Psoas muscle (tissue), 8 donors: Measurements from ENCODE around the gene ACTA1. TPM values are rescaled to one million over a fixed set of nuclear protein-coding genes. Genes with fewer than 3 reads are reported as not detected.
"Not testable (repeated sequence)": the region's sequence is repeated elsewhere in the genome, so short reads cannot be mapped to it uniquely, and the experiment has no call there.

Experiments
- ATAC-seq, 4 donors: fragments of 200-7000 bp; cut with Tn5 transposase; one replicate each; pipeline ENCODE4 v1.9.1; 2020; ENCODE audit warnings: moderate library complexity in 3 of 4, mild to moderate bottlenecking in 2 of 4
- DNase-seq, 2 donors: peaks; one replicate each; pipeline ENCODE4 v3.0.0-alpha.2; 2020
- H3K27ac ChIP-seq: fragments of 200-600 bp; one replicate; pipeline ENCODE4 v1.8.0; 2022
- H3K27me3 ChIP-seq, 3 donors: fragments of 200-600 bp in 1 of 3; one replicate each; pipeline versions ENCODE4 v1.6.1 to v1.8.0; 2013 to 2022; ENCODE audit warnings: low read length in 2 of 3, mild to moderate bottlenecking in 2 of 3, moderate library complexity in 1 of 3; ENCODE audit not compliant: insufficient read depth in 3 of 3
- H3K36me3 ChIP-seq, 2 donors: fragments of 200-600 bp in 1 of 2; one replicate each; pipeline versions ENCODE4 v1.6.1 to v1.8.0; 2013 to 2022; ENCODE audit warnings: low read depth in 1 of 2, mild to moderate bottlenecking in 1 of 2, moderate library complexity in 1 of 2; ENCODE audit not compliant: insufficient read depth in 1 of 2
- H3K4me1 ChIP-seq: fragments of 200-600 bp; one replicate; pipeline ENCODE4 v1.8.0; 2022
- H3K4me3 ChIP-seq: fragments of 200-600 bp; one replicate; pipeline ENCODE4 v1.8.0; 2022; ENCODE audit warnings: mild to moderate bottlenecking
- H3K9me3 ChIP-seq: fragments of 200-600 bp; one replicate; pipeline ENCODE4 v1.8.0; 2022
- WGBS, 3 donors: extraction: QIAGEN DNeasy Blood & Tissue Kit; methylation state at CpG; one replicate each; pipeline versions ENCODE4 v1.1.6 to v1.1.7; 2013; 5-methylcytosine and 5-hydroxymethylcytosine counted together
- intact Hi-C, 2 donors: fragments of 100-400 bp; cut with DNase I; formaldehyde crosslinking; loops; one replicate each; pipeline versions ENCODE4 v1.11.0 to v1.14.2; 2022
- polyA plus RNA-seq, 3 donors: library from polyadenylated mRNA; stranded (reverse); fragments of 200-250 nt; gene quantifications; one replicate each; pipeline ENCODE4 v1.2.3, GENCODE V29; 2013
- total RNA-seq, 4 donors: library from RNA; stranded (reverse); fragmentation: NEBNext Ultra II Directional in 2 of 4; extraction: Animal tissue kit (Norgen Biotek cat#: 25700) in 2 of 4; gene quantifications; one replicate each; pipeline versions ENCODE4 v1.2.1 to v1.2.4, GENCODE V29; 2021 to 2023
- TF ChIP-seq, protein P1 (sequence below): fragments of 200-600 bp; IDR thresholded peaks from one replicate; pipeline ENCODE4 v1.8.0; 2022; ENCODE audit warnings: antibody characterized with exemption
- donor health status: healthy with polysubstance abuse.
- donor health status: DM: no; HTN: no; CAD: no; lungs with moderate emphysema.
- donor health status: Bipolar disorder and iron deficiency.
- donor health status: healthy.
- donor health status: DM: yes; HTN: yes; CAD: no.
- donor health status: DM: no; HTN: no; CAD: no.
- donor health status: DM: no; HTN: no; CAD: no.
- donor health status: DM: yes; HTN: yes; CAD: no.

ACTA1 gene
- total and polyA plus RNA-seq, 7 donors = 8,109 to 28,566 (median 17,090) TPM

DNA sequence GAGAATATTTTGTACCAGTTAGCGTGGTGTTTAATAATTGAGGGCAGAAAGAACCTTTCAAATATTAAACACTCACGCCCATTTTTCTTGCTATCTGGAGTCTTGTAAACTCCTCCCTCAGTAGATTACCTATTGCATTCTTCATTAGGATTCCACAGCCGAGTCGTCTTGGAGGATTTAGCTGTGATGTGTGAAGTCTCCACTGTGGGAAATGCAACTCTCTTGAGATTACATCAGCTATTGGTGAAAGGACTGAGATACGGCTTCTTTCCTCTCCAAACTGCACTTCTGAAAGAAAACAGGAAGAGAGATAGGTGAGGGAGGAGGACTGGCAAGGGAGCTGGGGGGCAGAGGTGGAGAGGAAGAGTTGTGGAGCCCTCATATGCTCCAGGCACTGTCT, 36.1 kb downstream of the ACTA1 start:
- Histone ChIP-seq H3K9me3 (no peaks in the 10 kb centered on the region), H3K27ac (no peak overlapping the region), H3K27me3 (no peaks in the 10 kb centered on the region), H3K36me3 (no peaks in the 10 kb centered on the region), H3K4me1 (no peaks in the 10 kb centered on the region), H3K4me3 (no peak overlapping the region)
- WGBS, 3 donors = 53 to 62% (median 54%) methylated on average over 5 of the region's 5 CpGs
- no peak for ATAC-seq
- TF ChIP-seq, protein P1, sequence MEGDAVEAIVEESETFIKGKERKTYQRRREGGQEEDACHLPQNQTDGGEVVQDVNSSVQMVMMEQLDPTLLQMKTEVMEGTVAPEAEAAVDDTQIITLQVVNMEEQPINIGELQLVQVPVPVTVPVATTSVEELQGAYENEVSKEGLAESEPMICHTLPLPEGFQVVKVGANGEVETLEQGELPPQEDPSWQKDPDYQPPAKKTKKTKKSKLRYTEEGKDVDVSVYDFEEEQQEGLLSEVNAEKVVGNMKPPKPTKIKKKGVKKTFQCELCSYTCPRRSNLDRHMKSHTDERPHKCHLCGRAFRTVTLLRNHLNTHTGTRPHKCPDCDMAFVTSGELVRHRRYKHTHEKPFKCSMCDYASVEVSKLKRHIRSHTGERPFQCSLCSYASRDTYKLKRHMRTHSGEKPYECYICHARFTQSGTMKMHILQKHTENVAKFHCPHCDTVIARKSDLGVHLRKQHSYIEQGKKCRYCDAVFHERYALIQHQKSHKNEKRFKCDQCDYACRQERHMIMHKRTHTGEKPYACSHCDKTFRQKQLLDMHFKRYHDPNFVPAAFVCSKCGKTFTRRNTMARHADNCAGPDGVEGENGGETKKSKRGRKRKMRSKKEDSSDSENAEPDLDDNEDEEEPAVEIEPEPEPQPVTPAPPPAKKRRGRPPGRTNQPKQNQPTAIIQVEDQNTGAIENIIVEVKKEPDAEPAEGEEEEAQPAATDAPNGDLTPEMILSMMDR = no peak
- no peak for DNase-seq
- intact Hi-C loops = no loop called here

DNA sequence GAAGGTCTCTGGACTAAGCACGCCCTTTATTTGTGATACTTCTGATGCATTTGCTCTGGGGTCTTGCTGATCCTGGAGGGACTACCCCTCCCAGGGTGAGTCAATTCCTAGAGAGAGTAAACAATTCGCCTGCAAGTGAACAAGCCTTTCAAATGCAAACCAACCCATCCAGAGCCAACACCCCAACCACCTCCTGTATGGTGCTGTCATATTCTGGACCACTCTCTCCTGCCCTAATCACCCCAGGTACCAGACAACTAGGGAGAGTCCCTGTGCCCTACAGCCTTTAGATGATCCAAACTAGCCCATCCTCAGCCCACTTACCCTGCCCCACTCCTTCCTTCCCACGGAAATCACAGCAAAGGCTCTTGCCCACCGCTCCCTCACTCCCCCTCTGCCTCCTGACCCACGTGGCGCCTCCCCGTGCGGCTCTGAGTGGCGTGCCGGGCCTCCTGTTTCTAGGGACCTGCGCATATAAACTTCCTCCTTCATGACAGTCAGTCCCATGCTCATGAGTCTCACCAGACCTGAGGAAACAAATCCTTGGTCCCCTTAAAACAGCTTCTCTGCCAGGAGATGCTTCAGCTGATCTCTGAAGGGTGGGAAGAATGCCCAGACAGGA, 37.2 kb downstream of the ACTA1 start:
- Histone ChIP-seq H3K27ac (no peak overlapping the region), H3K36me3 (no peaks in the 10 kb centered on the region), H3K4me1 (no peaks in the 10 kb centered on the region), H3K27me3 (no peaks in the 10 kb centered on the region), H3K9me3 (no peaks in the 10 kb centered on the region), H3K4me3 (no peak overlapping the region)
- intact Hi-C loops = no loop called here
- no peak for DNase-seq
- TF ChIP-seq, protein P1 = no peak
- ATAC-seq = no peak
- WGBS, 3 donors = 52 to 55% (median 55%) methylated on average over 11 of the region's 11 CpGs

DNA sequence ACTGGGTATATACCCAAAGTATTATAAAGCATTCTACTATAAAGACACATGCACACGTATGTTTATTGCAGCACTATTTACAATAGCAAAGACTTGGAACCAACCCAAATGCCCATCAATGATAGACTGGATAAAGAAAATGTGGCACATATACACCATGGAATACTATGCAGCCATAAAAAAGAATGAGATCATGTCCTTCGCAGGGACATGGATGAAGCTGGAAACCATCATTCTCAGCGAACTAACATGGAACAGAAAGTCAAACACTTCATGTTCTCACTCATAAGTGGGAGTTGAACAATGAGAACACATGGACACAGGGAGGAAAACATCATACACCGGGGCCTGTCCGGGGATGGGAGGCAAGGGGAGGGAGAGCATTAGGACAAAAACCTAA, 39.4 kb downstream of the ACTA1 start:
- H3K27me3 ChIP-seq, ATAC-seq, H3K36me3 ChIP-seq, DNase-seq, H3K9me3 ChIP-seq, H3K4me3 ChIP-seq, H3K4me1 ChIP-seq, H3K27ac ChIP-seq, intact Hi-C loops: not testable (repeated sequence)
- WGBS, 3 donors = 88 to 91% (median 90%) methylated on average over 5 of the region's 5 CpGs

- intact Hi-C loops = no loop called here
- Histone ChIP-seq H3K9me3 (no peaks in the 10 kb centered on the region), H3K27me3 (no peaks in the 10 kb centered on the region), H3K36me3 (no peaks in the 10 kb centered on the region), H3K4me1 (no peaks in the 10 kb centered on the region), H3K4me3 (no peak overlapping the region), H3K27ac (no peak overlapping the region)
- ATAC-seq = no peak
- TF ChIP-seq, protein P1 = no peak
- 82 to 83% (median 83%) methylated on average over 4 of the region's 4 CpGs for WGBS, 3 donors
- no peak for DNase-seq
Measured at GRCh38 chr1:229392936-229393335, 41.0 kb downstream of the ACTA1 start.

GRCh38 chr1:229390130-229390529, 43.8 kb downstream of the ACTA1 start:
- no peak overlapping the region for H3K27ac ChIP-seq
- TF ChIP-seq, protein P1 = no peak
- H3K4me1 ChIP-seq = no peaks in the 10 kb centered on the region
- intact Hi-C loops = no loop called here
- H3K36me3 ChIP-seq = no peaks in the 10 kb centered on the region
- no peaks in the 10 kb centered on the region for H3K27me3 ChIP-seq
- WGBS, 3 donors = 90 to 93% (median 90%) methylated on average over 7 of the region's 7 CpGs
- H3K4me3 ChIP-seq = no peak overlapping the region
- DNase-seq (no peak), ATAC-seq (no peak)
- H3K9me3 ChIP-seq = no peaks in the 10 kb centered on the region
